ENCODE results near the gene RGS7. TPM values are rescaled to one million over a fixed set of nuclear protein-coding genes. Genes with fewer than 3 reads are reported as not detected.
A peak's percentile ranks its signal among the peaks of the same experiment; 100 is the strongest.

Gene RGS7
- total and polyA plus RNA-seq, 10 of the 15 experiments (the other 5 are each of a cell fraction or from before 2014, with no cell fraction given), result not detected

- TF ChIP-seq SKIL (IDR thresholded peaks at IDR 0.05; ENCODE audit: low read depth, poor library complexity, severe bottlenecking) (peak; percentile 41), YY1 (IDR thresholded peaks at IDR 0.05; ENCODE audit: low read depth, low read length) (no peak), EGR1 (IDR thresholded peaks at IDR 0.05; ENCODE audit: borderline replicate concordance in 1 of 2, low read depth in 2 of 2, low read length in 2 of 2) (no peak), KDM1A (IDR thresholded peaks at IDR 0.05; ENCODE audit: borderline replicate concordance) (no peak)
These were observed 562.8 kb downstream of the RGS7 start (continued) for GRCh38 chr1:240794046-240794843.

- H2AFZ ChIP-seq (ENCODE audit: control insufficient read depth, low read depth, low read length), result no peak overlapping the region
- no peak overlapping the region for H3K4me3 ChIP-seq
- H4K20me1 ChIP-seq (ENCODE audit: control insufficient read depth, insufficient read depth), result no peaks in the 10 kb centered on the region
- FAIRE-seq (no peak), DNase-seq (ENCODE audit: low read depth, low spot score) (no peak), ATAC-seq (no peak)
- no peak overlapping the region for H3K27ac ChIP-seq (ENCODE audit: control insufficient read depth, insufficient read depth)
- no peaks in the 10 kb centered on the region for H3K9me3 ChIP-seq (replicated peaks; ENCODE audit: control insufficient read depth, insufficient read depth, low read length)
- intact Hi-C loops (cut with micrococcal nuclease; ENCODE audit: unreplicated experiment), result no loop called here
- in situ Hi-C loops (cut with MboI), result no loop called here
- SMC1A ChIA-PET (ENCODE audit: uncharacterized antibody, unreplicated experiment), result no interaction called here
- H3K4me1 ChIP-seq (ENCODE audit: control insufficient read depth, insufficient read depth, low read length), result no peaks in the 10 kb centered on the region
- H3K36me3 ChIP-seq (ENCODE audit: control insufficient read depth in 2 of 2, insufficient read depth in 2 of 2, low read length in 1 of 2), result no peaks in the 10 kb centered on the region
- POLR2A ChIA-PET, result no interaction called here
- RAD21 ChIA-PET (ENCODE audit: unreplicated experiment), result no interaction called here
- H3K4me2 ChIP-seq (ENCODE audit: control insufficient read depth, insufficient read depth), result no peak overlapping the region
- WGBS (ENCODE audit: insufficient coverage, insufficient replicate concordance, low lambda C conversion rate, missing lambda C conversion rate), result 25% methylated on average over 5 of the region's 5 CpGs
- CTCF ChIA-PET, result no interaction called here
- no TSS peak for BruUV-seq (replicated peaks)
- no peak overlapping the region for H3K9ac ChIP-seq (ENCODE audit: control insufficient read depth, insufficient read depth, low read length)
- H3K27me3 ChIP-seq (replicated peaks in 1 of 2; ENCODE audit: control insufficient read depth in 2 of 2, insufficient read depth in 2 of 2, low read length in 1 of 2), result no peaks in the 10 kb centered on the region
- H3K79me2 ChIP-seq (ENCODE audit: control insufficient read depth, insufficient read depth, low read length), result no peaks in the 10 kb centered on the region
- TF ChIP-seq SMC3 (IDR thresholded peaks at IDR 0.05; ENCODE audit: borderline replicate concordance, low read length) (no peak), IRF4 (IDR thresholded peaks at IDR 0.05; ENCODE audit: low read depth, low read length) (no peak), ZNF384 (IDR thresholded peaks at IDR 0.05; ENCODE audit: borderline replicate concordance, low read depth, low read length) (no peak), MYB (IDR thresholded peaks at IDR 0.05; ENCODE audit: borderline replicate concordance, low read depth, low read length) (no peak), PAX8 (IDR thresholded peaks at IDR 0.05) (no peak), CEBPB (IDR thresholded peaks at IDR 0.05; ENCODE audit: borderline replicate concordance in 1 of 2, low read depth in 2 of 2, low read length in 2 of 2) (no peak), CBX5 (IDR thresholded peaks at IDR 0.05; ENCODE audit: low read depth) (no peak), HCFC1 (IDR thresholded peaks at IDR 0.05; ENCODE audit: low read length) (no peak), CTCF (IDR thresholded peaks at IDR 0.05 in 2 of 3, conservative IDR thresholded peaks at IDR 0.05 in 1 of 3; ENCODE audit: control insufficient read depth in 2 of 3, extremely low read depth in 1 of 3, insufficient read depth in 1 of 3, low read depth in 3 of 3, low read length in 3 of 3) (no peak), BCLAF1 (IDR thresholded peaks at IDR 0.05) (no peak), JUND (IDR thresholded peaks at IDR 0.05; ENCODE audit: low read depth, low read length) (no peak)
These were observed 564.0 kb downstream of the RGS7 start for GRCh38 chr1:240792915-240793529.

All from GM12878 (cell line).